HG03196 (cell line): ENCODE measurements around the gene TJP2.

Experiments
- ATAC-seq: cut with Tn5 transposase; IDR thresholded peaks from one replicate; pipeline ENCODE4 v1.9.1; 2021; ENCODE audit not compliant: unreplicated experiment

Gene TJP2

GRCh38 chr9:69221036-69221435 is 47.0 kb downstream of the TJP2 start:
- no peak for ATAC-seq

GRCh38 chr9:69222970-69223369 is 48.9 kb downstream of the TJP2 start:
- no peak for ATAC-seq

- ATAC-seq: no peak
These were observed 49.5 kb downstream of the TJP2 start for GRCh38 chr9:69223605-69224004.

GRCh38 chr9:69229367-69229766 is 55.3 kb downstream of the TJP2 start:
- ATAC-seq: no peak

GRCh38 chr9:69232135-69232534 is 58.1 kb downstream of the TJP2 start:
- no peak for ATAC-seq

- ATAC-seq: no peak
These were observed 60.6 kb downstream of the TJP2 start for GRCh38 chr9:69234683-69235082.

- ATAC-seq: no peak
These were observed 62.1 kb downstream of the TJP2 start for GRCh38 chr9:69236188-69236587.

- ATAC-seq: no peak
These were observed 63.7 kb downstream of the TJP2 start for GRCh38 chr9:69237702-69238295.

- ATAC-seq: no peak
These were observed 69.0 kb downstream of the TJP2 start for GRCh38 chr9:69243116-69243515.

GRCh38 chr9:69246629-69247028 is 72.6 kb downstream of the TJP2 start:
- ATAC-seq: no peak

- ATAC-seq: no peak
These were observed 73.9 kb downstream of the TJP2 start for GRCh38 chr9:69248005-69248404.

GRCh38 chr9:69249337-69249736 is 75.3 kb downstream of the TJP2 start:
- no peak for ATAC-seq

GRCh38 chr9:69250681-69251080 is 76.6 kb downstream of the TJP2 start:
- no peak for ATAC-seq

GRCh38 chr9:69252436-69252835 is 78.4 kb downstream of the TJP2 start:
- ATAC-seq: no peak

- ATAC-seq: no peak
These were observed 79.0 kb downstream of the TJP2 start for GRCh38 chr9:69253057-69253456.

GRCh38 chr9:69254223-69254622 is 80.1 kb downstream of the TJP2 start:
- no peak for ATAC-seq

GRCh38 chr9:69255591-69255990 is 81.5 kb downstream of the TJP2 start:
- no peak for ATAC-seq

GRCh38 chr9:69258551-69258950 is 84.5 kb downstream of the TJP2 start:
- no peak for ATAC-seq

- no peak for ATAC-seq
These were observed 86.1 kb downstream of the TJP2 start for GRCh38 chr9:69260161-69260560.

- ATAC-seq: no peak
These were observed 87.6 kb downstream of the TJP2 start for GRCh38 chr9:69261636-69262035.

- no peak for ATAC-seq
These were observed 90.4 kb downstream of the TJP2 start for GRCh38 chr9:69264526-69264925.

- ATAC-seq: no peak
These were observed 91.8 kb downstream of the TJP2 start for GRCh38 chr9:69265891-69266290.

GRCh38 chr9:69272212-69272611 is 98.1 kb downstream of the TJP2 start:
- no peak for ATAC-seq

- ATAC-seq: no peak
These were observed 99.1 kb downstream of the TJP2 start for GRCh38 chr9:69273161-69273560.
